HG02938 (cell line): Measurements from ENCODE around the gene TMEM9.

ENCODE experiments used
- ATAC-seq: cut with Tn5 transposase; IDR thresholded peaks from one replicate; pipeline ENCODE4 v1.9.1; 2021; ENCODE audit warnings: mild to moderate bottlenecking, moderate library complexity; ENCODE audit not compliant: unreplicated experiment

The TMEM9 gene

DNA sequence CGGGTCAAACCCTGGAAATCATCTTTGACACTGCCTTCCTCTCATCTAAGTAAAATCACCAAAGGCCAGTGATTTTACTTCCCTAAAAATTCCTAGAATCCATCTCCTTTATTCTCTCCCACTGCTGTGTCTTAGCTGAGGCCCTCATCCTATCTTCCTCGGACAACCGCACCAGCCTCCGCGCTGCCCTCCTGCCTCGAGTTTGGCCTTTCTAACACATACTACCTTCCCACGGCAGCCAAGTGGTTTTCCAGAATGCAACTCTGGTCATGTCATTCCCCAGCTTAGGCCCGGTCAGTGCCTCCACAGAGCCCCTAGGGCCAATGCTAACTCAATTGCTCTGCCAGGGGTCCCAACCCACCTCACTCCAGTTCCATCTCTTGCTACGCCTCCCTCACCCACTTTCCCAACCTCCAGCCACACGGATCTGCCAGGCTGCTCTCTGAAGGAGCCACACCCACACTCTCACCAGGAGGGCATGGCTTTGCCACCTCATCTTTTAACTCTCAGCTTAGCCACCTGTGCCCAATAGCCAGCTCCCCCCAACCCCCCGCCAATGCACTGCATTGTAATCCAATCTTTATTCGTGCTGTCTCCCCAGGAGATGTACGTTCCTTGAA lies 6.8 kb downstream of the TMEM9 start:
- ATAC-seq = no peak

DNA sequence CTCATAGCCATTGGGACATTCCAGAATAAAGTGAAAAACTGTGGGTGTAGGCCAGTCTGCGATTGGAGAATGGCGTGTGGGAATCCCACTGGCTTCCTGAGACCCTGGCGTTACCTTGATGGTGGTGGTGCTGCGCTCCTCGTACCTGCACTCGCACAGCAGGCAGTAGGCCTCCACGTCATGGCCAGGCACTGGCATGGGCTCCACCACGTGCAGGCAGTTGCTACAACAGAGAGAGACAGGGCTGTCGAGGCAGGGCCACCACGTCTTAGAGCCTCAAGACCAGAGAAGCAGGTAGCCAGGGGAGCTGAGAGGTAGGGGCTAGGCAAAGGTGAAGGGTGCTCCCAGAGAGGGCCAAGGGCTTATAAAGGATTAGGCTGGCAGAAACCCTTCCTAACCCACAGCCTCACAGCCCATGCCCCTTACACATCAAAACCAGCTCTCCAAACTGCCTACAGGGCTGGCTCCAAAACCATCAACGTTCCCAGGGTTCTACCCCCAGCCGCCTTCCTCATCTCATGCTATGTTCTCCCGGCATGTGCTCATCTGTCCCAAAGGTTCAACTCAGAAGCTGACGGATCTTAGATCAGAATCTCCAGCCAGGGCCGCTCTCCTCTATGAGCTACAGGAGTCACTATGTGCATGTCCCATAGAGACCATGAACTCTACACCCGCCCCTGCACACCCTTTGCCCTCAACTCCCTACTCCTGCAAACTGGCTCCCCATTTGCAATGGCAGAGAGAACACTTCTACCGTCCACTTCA lies 7.5 kb downstream of the TMEM9 start:
- ATAC-seq = no peak

DNA sequence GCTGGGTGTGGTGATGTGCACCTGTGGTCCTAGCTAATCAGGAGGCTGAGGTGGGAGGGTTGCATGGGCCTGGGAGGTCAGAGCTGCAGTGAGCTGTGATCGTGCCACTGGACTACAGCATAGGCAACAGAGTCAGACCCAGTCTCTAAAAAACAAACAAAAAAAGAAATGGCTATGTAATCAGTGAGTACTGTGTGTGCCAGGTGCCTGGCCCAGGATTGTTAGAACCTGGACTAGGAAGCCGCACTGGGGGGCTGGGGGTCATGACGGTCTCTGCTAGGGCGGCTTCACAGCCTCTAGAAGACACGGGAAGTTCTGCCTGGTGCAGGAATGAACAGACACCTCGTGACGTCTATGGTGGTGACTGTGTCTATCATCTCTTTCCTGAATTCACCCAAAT lies 8.5 kb downstream of the TMEM9 start:
- no peak for ATAC-seq

DNA sequence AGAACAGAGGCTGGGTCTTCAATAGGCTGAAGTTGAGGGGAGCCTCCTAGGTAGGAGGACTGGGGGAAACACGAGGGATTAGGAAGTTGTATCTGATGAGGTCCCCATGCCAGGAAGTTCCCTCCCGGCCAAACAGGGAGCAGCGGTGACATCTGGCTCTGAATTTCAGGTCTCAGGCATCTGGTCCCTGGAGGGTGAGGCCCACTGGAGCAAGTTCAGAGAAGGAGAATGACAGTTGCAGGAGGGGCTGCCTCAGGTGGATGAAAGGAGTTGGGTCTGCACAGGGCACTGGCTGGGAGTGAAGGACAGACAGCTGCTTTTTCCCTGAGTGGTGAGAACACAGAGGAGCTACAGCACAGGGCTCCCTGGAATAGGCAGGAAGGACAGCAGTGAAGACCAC lies 9.1 kb downstream of the TMEM9 start:
- no peak for ATAC-seq

DNA sequence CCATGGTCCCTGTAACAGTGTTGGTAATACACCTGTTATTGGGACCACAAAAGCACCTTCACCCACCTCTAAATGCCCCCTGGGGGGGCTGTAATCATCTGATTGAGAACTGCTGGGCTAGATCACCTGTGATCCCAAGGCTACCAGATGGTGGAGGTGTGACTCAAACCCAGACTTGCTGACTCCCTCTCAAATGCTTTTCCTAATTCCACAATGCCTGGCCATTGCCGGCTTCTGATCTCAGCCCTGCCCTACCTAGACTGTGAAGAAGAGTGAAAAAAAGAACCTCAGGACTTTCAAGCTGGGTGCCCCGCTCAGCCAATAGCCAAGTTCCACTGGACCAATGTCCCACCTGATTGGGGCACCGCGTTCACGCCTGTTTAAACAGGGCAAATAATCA lies 9.6 kb downstream of the TMEM9 start:
- no peak for ATAC-seq

DNA sequence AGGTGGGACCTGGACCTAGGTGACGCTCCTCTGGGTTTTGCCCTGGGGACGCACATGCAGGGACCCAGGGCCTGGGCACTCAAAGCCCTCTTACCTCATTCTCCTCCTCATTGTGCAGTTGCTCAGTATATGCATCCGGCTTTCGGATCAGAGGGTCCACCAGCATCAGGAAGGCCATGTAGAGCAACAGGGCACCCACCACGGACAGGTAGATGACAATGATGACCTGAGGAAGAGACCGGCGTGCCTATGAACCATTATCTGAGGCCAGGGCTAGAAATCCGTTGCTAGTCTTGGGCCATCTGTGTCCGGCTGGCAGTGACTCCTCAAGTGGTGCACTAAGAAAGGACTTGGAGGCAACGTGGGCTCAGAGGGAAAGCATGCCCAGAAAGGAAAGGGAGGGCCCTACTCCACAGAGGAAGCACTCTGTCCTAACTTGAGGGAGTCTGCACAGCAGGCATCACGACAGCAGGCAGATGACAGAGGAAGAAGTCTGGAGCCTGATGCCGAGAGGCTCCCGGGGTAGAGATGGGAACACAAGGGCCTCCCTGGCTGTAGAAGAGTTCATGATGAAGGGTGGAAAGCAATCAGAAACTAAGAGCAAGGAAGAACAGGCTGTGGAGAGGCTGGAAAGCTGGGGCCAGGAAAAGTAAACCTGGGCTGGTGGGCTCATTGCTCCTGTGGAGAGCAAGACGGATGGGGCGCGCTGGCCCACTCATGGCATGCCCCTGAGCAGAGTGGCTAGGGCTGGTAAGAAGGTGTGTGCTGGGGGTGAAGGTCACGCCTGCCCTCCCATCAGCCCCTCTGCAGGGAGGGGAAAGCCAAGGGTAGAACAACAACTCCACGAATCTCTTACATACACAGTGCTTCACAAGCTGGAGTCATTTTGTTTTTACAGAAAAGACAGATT lies 10.3 kb downstream of the TMEM9 start:
- no peak for ATAC-seq

DNA sequence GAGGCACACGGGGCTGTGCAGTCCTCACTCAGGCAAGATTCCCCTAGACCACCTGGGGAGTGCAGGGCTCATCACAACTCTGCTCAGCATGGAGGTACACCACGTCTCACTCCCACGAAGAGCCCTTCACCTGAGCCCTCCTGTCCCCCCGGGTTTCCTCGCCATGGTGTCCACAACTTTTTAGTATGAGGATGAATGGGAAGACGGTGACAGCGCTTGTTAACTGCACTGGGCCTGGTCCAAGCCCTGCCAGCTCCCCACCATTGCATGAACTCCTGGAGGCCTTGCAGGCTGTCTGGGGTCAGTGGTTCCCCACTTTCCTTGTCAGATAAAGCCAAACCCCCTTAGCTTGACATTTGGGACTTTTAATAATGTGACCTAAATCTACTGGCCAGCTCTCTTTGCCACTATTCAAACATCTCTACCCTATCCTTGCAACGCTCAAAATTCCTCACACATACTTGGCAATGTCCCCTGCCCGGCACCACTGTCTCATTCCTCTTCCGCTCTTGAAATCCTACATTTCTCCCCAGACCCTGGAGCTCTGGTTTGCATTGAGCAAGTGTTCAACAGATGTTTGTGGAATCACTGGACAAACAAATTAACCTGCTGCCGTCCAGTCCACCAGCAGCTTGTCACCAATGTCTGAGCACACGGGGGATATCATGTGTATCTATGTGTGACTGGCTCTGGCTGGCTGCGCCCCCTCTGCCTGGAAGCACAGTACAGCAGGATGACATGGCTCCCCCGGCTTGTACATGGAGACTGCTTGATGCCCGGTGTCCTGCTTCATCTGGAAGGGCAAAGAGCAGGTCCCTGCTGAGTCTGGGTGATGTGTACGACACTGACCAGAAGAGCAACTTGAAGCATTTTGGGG lies 11.2 kb downstream of the TMEM9 start:
- ATAC-seq = no peak

DNA sequence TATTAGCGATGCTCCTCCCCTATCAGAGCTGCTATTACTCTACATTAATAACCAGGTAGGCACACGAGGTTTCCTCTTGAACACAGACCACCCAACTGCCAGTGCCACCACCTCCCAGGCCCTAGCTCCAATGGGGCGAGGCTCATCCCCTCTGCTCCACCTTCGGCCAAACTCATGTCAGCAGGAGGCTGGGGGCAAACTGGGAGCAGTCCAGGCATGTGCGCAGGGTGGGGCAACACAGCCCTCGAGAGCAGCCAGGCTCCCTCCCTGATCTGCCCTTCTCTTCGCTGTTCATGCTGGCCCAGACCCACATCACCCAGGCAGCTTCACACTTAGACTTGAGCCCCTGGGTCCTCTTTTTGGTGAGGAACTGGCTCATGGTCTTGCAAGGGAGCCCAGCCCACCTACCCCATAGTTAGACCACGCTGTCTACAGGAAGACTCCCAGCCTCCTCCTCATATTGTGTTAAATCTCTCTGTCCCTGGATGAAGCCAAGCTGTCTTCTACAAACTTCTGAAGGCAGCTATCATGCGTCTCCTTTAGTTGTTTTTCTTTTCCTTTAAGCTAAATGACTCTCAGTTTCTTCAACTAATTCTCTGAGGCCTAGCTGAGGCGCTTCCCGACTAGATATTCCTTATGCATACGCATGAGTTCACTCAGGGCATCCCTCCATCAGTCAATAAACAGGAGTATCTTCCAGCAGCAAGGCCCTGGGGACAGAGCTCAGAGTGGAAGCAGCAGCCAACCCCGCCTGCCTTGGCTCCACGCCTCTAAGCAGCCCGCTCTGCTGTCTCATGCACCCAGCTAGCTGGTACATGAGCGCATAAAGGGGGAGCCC lies 12.0 kb downstream of the TMEM9 start:
- ATAC-seq = no peak

DNA sequence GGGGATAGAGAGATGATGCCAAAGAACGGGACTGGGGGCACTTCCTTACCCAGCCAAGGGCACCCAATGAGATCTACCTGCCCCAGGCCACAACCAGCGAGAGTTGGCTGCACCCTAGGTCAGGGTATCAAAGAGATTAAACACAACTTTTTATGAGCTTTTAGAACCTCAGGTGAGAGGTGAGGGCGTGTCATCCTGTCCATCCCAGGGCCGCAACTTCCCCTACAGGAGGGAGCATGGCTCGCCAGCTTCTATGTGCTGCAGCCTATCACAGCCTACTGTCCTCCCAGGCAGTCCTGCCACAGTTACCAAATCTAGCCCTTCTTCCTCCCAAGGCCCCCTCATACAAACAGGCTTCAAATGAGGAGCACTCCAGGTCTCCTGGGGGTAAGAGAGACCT lies 12.9 kb downstream of the TMEM9 start:
- ATAC-seq = no peak

DNA sequence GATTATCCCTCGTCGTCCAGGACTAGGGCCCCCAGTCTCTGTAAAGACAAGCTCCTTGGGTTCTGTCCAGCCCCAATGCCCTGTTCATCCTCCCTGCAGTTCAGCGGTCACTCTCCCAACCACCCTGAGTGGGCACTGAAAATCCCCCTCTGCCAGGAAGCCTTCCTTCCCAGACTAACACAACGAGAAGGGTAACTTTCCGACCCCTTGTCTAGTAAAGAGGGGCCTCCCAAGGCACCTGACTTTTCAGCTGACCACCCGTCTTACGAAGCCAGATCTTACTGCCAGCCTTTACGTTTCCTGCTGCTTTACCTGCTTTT lies 13.4 kb downstream of the TMEM9 start:
- ATAC-seq = no peak

DNA sequence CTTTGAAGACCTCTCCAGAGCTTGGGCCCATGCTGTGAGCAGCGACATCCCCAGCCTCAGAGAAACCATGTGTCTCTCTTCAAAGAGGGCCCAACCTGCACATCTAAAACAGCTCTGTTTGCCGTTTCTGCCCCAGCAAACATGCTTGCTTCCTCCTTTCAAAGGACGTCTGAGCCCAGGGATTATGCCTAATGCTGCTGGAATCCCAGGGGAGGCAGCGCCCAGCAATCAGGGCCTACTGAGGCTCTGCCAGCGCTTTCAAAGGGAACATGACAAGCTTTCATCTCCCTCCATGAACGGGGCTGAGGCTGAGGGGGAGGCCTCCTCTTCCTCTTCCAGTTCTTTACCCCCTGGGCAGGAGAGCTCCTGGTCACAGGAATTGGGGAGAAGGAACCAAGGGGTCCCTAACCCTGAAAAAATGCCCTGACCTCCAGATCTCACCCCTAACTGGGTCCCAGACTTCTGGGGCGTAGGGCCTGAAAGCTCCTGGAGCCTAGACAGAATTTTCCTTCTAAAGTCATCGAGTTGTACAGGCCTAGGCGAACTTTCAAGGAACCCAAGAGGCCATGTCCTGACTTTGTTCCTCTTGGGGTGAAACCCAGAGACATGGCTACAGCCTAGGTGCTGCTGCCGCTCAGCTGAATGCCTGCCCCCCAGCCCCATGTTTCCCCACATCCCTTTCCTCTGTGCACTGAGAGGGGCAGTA lies 13.9 kb downstream of the TMEM9 start:
- no peak for ATAC-seq

DNA sequence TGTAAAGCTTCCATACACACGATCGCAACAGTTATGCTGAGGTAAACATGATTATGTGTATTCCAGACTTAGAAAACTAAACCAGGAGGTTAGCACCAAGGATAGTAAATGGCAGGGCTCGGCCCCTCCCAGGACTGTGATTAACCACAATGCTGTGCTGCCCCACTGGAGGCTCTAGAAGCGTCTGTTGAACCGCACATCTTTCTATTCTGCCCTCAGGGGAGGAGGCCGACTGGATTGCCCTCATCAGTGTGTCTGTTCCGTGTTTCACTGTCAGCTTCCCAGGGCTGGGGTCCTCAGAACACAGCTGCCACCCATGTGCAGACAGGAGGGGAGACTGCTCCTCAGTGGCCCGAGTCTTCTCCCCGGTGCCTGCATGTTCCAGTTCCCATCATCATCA lies 14.5 kb downstream of the TMEM9 start:
- no peak for ATAC-seq

DNA sequence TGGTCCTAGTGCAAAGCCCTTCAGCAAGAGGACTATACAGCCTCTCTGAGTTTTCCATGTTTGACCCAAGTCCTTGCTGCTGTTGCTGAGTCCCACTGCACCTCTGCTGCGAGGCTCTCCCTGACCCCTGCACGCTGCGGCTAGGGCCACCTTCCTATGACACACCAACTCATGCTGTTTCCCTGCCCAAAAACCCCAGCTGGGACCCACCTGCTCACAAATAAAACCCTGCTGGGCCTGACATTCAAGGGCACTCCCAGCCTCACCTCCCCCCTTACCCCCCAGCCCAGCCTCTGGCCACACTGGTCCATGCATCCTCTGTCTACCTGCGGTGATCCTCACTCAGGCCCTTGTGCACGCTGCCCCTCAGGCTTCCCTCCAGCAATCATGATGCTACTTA lies 15.0 kb downstream of the TMEM9 start:
- ATAC-seq = no peak

DNA sequence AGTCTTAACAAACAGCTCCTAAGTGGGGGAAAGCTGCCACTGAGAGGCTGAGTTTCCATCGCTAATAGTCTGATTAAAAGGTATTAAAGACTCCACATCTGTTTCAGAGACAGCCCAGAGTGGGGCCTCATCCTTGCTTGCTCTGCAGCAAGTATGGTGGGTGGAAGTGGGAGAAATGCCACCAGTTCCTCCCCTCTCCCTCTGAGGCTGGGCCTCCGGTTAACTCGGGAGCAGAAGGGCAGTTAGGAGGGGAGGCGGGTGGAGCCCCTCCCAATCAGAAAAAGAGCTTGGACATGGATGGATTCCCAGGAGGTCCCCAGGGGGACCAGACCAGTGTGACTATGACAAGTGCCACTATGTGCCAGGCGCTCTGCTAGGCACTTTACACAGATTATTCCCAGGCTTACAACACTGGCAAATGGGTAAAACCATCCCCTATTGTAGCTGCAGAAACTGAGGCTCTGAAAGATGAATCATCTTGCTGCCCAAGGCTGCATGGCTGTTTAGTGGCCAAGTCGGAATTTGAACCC lies 15.9 kb downstream of the TMEM9 start:
- ATAC-seq = no peak

DNA sequence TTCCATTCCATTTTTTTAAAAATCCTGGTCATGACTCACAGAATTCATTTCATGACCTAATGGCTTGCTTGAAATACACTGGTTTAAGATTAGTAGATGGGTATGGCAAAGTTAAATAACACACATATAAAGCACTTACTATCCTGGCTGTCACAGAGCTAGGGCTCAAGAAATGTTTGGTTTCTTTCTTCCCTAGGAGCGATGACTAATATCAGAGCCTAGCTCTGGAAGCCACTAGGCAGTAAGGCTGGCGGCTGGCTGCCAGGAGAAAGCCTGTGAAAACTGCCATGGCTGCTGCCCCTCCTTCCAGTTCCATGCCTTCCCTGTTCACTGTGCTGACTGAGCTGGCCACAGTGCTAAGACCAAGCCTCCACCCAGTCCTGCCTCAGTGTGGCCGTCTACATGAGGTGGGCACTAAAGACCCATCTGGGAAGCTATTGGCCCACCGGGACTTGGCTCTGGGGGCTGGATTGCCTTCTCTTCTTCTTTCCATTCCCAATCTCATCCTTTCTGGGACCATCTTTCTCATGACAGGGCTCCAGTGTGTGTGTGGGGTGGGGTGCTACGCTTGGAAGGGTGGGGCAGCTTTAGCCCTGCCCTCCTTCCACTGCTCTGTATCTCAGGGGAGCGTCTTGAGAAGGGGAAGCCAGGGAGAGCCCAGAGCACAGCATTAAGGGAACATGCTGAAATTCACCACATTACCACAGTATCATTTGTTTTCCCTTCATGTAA lies 16.5 kb downstream of the TMEM9 start:
- no peak for ATAC-seq

DNA sequence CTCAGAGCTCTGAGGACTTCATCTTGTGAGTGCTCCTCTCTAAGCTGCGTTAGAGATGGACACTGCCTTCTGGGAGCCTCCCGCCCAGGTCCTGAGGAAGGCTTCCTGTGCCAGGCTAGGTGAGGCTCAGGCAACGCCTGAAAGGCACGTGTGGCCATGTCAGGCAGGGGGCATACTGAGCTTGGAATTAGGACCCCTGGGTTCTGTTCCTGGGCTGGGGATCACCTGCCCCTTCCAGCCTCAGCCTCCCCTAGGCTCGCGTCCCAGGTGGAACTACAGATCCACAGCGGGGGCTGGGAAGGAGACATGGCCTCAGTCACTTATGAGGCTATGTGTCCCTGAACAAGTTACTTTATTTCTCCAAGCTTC lies 17.3 kb downstream of the TMEM9 start:
- ATAC-seq = no peak

DNA sequence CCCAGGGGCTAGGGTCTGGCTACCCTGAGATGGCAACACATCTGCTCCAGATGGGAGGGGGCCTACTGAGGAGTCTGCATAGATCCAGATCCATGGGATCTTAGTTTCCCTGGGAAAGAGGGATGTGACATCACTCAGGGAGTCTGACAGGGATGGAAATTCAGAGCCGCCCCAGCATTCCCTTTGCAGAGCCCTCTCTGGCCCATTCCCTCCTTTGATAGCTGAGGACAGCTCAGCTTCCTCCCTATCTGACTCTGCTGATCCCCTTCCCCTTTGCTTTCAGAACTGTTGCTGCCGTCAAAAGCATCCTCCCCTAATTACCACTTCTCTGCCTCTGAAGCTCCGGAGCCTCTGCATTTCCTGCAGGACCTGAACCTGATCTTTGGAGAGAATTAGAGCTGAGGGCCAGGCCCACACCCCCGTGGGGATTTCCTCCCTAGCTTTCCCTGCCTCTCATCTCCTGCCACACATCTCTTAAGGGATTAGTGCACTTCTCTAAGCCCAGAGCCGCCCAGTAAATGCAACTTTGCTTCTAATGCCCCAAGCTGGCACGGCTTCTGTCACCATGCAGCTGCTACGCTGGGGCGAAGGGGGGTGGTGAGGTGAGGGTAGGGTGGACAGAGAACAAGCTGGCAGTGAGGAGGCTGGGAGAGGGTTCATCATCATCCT lies 17.8 kb downstream of the TMEM9 start:
- ATAC-seq = no peak

DNA sequence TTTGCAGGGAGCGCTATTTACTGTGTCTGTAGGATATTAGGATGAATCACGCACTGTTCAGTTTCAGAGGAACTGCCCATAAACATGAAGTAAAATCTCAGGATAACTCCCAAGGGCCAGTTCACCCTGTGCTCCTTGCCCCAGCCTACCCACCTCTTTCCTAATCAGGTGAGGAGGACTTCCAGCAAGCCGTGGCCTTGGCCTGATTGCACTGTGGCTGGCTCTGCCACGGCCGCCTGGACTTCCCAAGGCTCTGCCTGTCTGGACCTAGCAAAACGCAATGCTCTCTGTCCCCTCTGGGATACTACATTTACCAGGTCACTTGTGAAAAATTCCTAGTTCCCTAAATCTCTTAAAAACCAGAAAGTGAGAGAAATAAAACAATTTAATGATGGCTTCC lies 19.9 kb downstream of the TMEM9 start:
- no peak for ATAC-seq
